Parathyroid adenoma (tissue), 2 donors: Measurements from ENCODE around the gene GPR176.

Source experiments
- H2AFZ ChIP-seq: fragments of 300-600 bp; sonication (generic); one replicate; pipeline ENCODE4 v1.7.0; 2017; ENCODE audit warnings: antibody characterized with exemption, mild to moderate bottlenecking
- H3K27ac ChIP-seq: fragments of 300-600 bp; sonication (generic); one replicate; pipeline ENCODE4 v1.7.0; 2017
- H3K27me3 ChIP-seq: fragments of 300-600 bp; sonication (generic); one replicate; pipeline ENCODE4 v1.7.0; 2017; ENCODE audit warnings: low read length; ENCODE audit not compliant: control insufficient read depth, insufficient read depth
- H3K36me3 ChIP-seq: fragments of 300-600 bp; sonication (generic); one replicate; pipeline ENCODE4 v1.7.0; 2017; ENCODE audit warnings: low read length; ENCODE audit not compliant: control insufficient read depth, insufficient read depth
- H3K4me1 ChIP-seq: fragments of 300-600 bp; sonication (generic); one replicate; pipeline ENCODE4 v1.7.0; 2017; ENCODE audit warnings: control low read depth
- H3K4me2 ChIP-seq: fragments of 300-600 bp; sonication (generic); one replicate; pipeline ENCODE4 v1.7.0; 2017; ENCODE audit warnings: low read length
- H3K4me3 ChIP-seq: fragments of 300-600 bp; sonication (generic); one replicate; pipeline ENCODE4 v1.7.0; 2017; ENCODE audit warnings: low read depth, low read length
- H3K79me2 ChIP-seq: fragments of 300-600 bp; sonication (generic); one replicate; pipeline ENCODE4 v1.7.0; 2017; ENCODE audit warnings: control low read depth
- H3K9ac ChIP-seq: fragments of 300-600 bp; sonication (generic); one replicate; pipeline ENCODE4 v1.7.0; 2017; ENCODE audit warnings: mild to moderate bottlenecking
- H3K9me3 ChIP-seq: fragments of 300-600 bp; sonication (generic); one replicate; pipeline ENCODE4 v1.7.0; 2017; ENCODE audit warnings: low read length; ENCODE audit not compliant: control insufficient read depth
- TF ChIP-seq, protein P1 (sequence below): fragments of 300-600 bp; sonication (generic); IDR thresholded peaks from one replicate; pipeline ENCODE4 v1.7.0; 2017; ENCODE audit warnings: antibody characterized with exemption, mild to moderate bottlenecking
- donor health status: primary hyperparathyroidism.

The GPR176 gene

DNA sequence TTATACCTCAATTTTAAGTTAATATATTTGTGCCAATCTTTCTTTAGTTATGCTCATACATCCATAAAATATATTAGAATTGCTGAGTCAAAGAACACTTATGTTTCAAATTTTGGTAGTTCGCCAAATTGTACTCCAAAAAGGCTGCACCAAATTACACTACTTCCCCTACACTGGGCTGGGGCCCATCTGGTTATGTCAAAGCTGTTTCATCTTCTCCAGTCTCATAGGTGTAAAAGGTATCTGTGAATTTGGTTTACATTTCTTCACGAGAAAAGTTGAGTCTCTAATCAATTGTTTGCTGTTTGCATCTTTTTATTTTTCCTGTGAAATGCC lies 138.1 kb downstream of the GPR176 start:
- H3K4me3 ChIP-seq: peak overlapping the region; percentile 89
- no peaks in the 10 kb centered on the region for H3K36me3 ChIP-seq
- H2AFZ ChIP-seq: peak overlapping the region; percentile 89
- no peaks in the 10 kb centered on the region for H3K27me3 ChIP-seq
- H3K27ac ChIP-seq: peak overlapping the region; percentile 75
- H3K4me2 ChIP-seq: peak overlapping the region; percentile 60
- no peaks in the 10 kb centered on the region for H3K9me3 ChIP-seq
- no peaks in the 10 kb centered on the region for H3K79me2 ChIP-seq
- TF ChIP-seq, protein P1, sequence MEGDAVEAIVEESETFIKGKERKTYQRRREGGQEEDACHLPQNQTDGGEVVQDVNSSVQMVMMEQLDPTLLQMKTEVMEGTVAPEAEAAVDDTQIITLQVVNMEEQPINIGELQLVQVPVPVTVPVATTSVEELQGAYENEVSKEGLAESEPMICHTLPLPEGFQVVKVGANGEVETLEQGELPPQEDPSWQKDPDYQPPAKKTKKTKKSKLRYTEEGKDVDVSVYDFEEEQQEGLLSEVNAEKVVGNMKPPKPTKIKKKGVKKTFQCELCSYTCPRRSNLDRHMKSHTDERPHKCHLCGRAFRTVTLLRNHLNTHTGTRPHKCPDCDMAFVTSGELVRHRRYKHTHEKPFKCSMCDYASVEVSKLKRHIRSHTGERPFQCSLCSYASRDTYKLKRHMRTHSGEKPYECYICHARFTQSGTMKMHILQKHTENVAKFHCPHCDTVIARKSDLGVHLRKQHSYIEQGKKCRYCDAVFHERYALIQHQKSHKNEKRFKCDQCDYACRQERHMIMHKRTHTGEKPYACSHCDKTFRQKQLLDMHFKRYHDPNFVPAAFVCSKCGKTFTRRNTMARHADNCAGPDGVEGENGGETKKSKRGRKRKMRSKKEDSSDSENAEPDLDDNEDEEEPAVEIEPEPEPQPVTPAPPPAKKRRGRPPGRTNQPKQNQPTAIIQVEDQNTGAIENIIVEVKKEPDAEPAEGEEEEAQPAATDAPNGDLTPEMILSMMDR: no peak
- no peaks in the 10 kb centered on the region for H3K4me1 ChIP-seq
- H3K9ac ChIP-seq: no peak overlapping the region

DNA sequence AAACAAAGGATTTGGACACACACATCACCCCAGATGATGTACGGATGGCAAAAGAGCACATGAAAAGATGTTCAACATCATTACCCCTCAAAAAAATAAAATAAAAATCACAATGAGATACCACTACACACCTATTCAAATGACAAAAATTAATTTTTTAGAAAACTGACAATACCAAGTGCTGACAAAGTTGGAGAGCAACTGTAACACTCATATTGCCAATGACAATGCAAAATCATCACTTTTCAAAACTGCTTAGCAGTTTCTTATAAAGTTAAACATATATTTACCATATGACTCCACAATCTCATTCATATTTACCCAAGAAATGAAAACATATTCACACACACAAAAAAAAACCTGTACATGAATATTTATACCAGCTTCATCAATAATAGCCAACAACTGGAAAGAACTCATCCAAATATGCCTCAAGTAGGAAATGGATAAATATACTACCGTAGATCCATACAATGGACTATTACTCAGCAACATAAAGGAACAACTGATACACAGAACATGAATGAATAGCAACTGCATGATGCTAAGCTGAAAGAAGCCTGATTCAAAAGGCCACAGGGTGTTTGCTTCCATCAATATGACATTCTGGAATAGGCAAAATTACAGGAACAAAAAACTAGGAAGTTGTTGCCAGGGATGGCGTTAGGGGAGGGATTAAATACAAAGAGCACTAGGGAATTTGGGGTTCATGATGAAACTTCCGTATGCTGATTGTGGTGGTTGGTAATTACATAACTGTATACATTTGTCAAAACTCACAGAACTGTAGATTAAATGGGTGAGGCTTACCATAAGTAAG lies 138.7 kb downstream of the GPR176 start:
- H3K4me3 ChIP-seq: peak overlapping the region; percentile 89
- no peaks in the 10 kb centered on the region for H3K36me3 ChIP-seq
- no peak overlapping the region for H3K9ac ChIP-seq
- H3K27me3 ChIP-seq: no peaks in the 10 kb centered on the region
- H2AFZ ChIP-seq: no peak overlapping the region
- no peaks in the 10 kb centered on the region for H3K79me2 ChIP-seq
- no peaks in the 10 kb centered on the region for H3K4me1 ChIP-seq
- H3K9me3 ChIP-seq: no peaks in the 10 kb centered on the region
- TF ChIP-seq, protein P1: no peak
- no peak overlapping the region for H3K27ac ChIP-seq
- H3K4me2 ChIP-seq: no peak overlapping the region

DNA sequence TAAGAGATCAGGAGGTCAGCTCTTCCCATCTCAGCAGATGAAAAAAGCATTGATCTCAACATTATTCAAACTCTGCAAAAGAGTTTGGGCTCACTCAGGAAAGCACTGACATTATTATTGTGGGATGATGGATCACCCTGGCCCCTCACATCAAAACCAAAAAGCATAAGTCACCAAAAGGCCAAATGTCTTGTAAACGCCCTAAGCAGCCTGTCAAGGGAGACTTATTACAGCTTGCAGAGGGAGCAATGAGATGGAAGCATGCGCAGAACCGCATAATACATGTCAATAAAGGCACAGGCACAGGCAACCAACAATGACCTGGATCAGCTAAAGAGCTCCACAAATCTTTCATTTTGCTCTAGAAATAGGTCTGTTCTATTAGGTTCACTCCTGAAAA lies 142.0 kb downstream of the GPR176 start:
- Histone ChIP-seq H3K27me3 (no peaks in the 10 kb centered on the region), H3K4me2 (no peak overlapping the region), H3K36me3 (no peaks in the 10 kb centered on the region), H3K4me3 (no peak overlapping the region), H3K9ac (no peak overlapping the region), H3K4me1 (no peaks in the 10 kb centered on the region), H3K9me3 (no peaks in the 10 kb centered on the region), H3K27ac (no peak overlapping the region), H2AFZ (no peak overlapping the region), H3K79me2 (no peaks in the 10 kb centered on the region)
- TF ChIP-seq, protein P1: no peak

- no peaks in the 10 kb centered on the region for H3K9me3 ChIP-seq
- TF ChIP-seq, protein P1: no peak
Measured at GRCh38 chr15:39777496-39777895, 142.6 kb downstream of the GPR176 start.

DNA sequence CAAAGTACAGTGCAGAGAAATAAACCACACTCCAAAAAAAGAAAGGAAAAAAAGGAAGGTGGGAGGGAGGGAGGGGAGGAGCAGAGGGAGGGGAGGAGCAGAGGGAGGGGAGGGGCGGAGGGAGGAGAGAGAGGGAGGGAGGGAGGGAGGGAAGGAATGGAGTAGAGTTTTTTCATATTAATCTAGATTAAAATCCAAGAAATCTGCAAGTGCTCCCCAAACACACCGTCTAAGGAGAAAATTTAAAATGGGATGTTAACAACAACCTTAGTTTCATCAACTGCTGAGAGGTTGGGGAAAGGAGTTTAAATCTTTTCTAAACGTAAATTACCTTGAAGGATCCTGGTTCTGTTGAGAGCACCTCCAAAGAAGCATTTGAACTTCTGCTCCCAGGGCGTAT lies 144.0 kb downstream of the GPR176 start:
- no peaks in the 10 kb centered on the region for H3K36me3 ChIP-seq
- H3K4me1 ChIP-seq: no peaks in the 10 kb centered on the region
- no peak overlapping the region for H3K27ac ChIP-seq
- no peaks in the 10 kb centered on the region for H3K9me3 ChIP-seq
- no peak overlapping the region for H3K4me2 ChIP-seq
- H3K27me3 ChIP-seq: no peaks in the 10 kb centered on the region
- no peaks in the 10 kb centered on the region for H3K79me2 ChIP-seq
- H2AFZ ChIP-seq: no peak overlapping the region
- H3K9ac ChIP-seq: no peak overlapping the region
- TF ChIP-seq, protein P1: no peak
- no peak overlapping the region for H3K4me3 ChIP-seq

More at GRCh38 chr15:39777496-39777895, 142.6 kb downstream of the GPR176 start:
- Histone ChIP-seq H3K4me3 (no peak overlapping the region), H3K36me3 (no peaks in the 10 kb centered on the region), H3K27me3 (no peaks in the 10 kb centered on the region), H2AFZ (no peak overlapping the region), H3K9ac (no peak overlapping the region), H3K4me1 (no peaks in the 10 kb centered on the region), H3K27ac (no peak overlapping the region), H3K4me2 (no peak overlapping the region), H3K79me2 (no peaks in the 10 kb centered on the region)
